ENCODE data around the gene ABHD2.

ABHD2 gene

DNA sequence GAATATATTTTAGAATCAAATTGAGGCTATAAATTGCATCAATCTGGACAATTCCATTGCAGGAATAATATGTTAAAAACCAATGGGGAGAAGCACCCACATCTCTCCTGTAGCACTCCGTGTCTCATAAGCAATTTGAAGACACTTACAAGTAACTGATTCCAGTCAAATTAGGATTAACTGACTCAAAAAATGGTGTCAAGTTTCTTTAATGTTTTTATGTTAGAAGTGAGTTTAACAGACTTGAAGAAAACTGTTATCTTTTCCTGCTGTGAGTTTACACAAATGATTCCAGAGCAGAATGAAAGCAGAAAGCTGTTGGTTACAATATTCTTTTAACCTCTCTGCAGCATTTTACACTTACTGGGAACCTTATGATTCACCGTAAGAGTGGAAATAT is 109.9 kb downstream of the ABHD2 start:
- DNase-seq = no peak
- in situ Hi-C loops (cut with MboI; ENCODE audit: low pct_unique_long_range_greater_than_20kb, low sequenced_read_pairs) = loop anchor here (25.0 kb wide), 1 partner anchor 711 kb away; no protein-coding TSS in a partner anchor

DNA sequence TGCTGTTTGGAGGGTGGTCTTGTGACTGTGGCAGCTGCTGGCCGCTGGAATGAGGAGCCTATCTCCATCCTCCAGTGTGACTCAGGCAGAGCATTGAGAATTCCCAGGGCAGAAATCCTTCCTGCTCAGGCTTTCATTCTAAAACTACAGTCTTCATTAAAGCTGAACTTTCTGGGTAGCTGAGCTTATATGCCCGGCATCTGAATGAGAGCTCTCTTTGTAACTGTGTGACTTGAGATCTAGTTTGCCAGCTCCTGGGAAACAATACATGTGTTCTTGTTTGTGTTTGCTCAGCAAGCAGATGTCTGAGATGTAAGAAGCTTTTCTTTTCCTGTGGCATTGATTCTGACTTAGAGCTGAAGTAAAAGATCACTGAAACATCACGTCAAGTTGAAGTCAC is 110.7 kb downstream of the ABHD2 start:
- DNase-seq = no peak
- in situ Hi-C loops (cut with MboI; ENCODE audit: low pct_unique_long_range_greater_than_20kb, low sequenced_read_pairs) = loop anchor here (25.0 kb wide), 1 partner anchor 712 kb away; no protein-coding TSS in a partner anchor

DNA sequence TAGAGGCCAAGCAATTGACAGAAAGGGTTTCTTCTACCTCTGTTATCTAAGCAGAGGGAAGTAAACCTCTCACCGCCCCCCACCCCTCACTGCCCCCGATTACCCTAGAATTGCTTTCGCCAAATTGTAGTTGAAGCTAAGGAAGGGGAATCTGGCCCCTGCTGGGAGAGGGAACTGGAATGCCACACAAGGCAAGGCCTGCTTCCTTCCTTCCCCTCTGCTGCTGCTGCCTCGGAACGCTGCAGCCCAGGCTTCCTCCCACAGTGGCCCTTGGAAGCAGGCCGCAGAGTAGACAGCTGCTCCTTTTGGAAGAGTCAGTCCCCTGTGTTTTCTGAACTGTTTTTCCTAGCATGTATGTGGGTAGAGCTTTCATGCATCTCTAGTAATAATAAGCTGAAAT is 111.5 kb downstream of the ABHD2 start:
- peak; percentile 35 for DNase-seq
- in situ Hi-C loops (cut with MboI; ENCODE audit: low pct_unique_long_range_greater_than_20kb, low sequenced_read_pairs) = loop anchor here (25.0 kb wide), 1 partner anchor 712 kb away; no protein-coding TSS in a partner anchor

GRCh38 chr15:89200182-89200581 is 111.9 kb downstream of the ABHD2 start:
- DNase-seq = no peak
- in situ Hi-C loops (cut with MboI; ENCODE audit: low pct_unique_long_range_greater_than_20kb, low sequenced_read_pairs) = no loop called here

DNA sequence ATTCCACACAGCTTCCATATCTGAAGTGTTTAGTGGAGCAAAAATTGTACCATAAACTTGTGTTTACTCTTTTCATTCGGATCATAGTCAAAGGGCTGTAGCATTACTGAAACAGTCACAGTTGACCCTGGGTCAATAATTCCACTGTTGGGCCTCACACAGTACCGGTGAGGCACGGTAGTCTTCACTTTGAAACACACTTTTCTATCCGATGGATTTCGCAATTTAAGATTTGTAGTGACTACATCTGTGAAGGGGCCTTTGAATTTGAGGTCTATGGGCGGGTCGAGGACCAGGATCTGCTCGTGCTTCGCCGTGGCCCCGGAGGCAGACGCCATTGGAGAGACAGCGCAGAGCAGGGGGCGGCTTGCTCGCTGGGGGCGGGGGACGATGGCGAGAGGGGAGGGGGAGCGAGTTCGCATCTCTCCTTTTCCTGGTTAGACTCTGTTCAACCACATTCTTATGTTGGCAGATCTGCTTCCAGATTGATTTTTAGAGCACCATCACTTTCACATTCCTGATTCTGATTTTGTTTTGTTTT is 113.3 kb downstream of the ABHD2 start:
- no peak for DNase-seq
- in situ Hi-C loops (cut with MboI; ENCODE audit: low pct_unique_long_range_greater_than_20kb, low sequenced_read_pairs) = no loop called here

DNA sequence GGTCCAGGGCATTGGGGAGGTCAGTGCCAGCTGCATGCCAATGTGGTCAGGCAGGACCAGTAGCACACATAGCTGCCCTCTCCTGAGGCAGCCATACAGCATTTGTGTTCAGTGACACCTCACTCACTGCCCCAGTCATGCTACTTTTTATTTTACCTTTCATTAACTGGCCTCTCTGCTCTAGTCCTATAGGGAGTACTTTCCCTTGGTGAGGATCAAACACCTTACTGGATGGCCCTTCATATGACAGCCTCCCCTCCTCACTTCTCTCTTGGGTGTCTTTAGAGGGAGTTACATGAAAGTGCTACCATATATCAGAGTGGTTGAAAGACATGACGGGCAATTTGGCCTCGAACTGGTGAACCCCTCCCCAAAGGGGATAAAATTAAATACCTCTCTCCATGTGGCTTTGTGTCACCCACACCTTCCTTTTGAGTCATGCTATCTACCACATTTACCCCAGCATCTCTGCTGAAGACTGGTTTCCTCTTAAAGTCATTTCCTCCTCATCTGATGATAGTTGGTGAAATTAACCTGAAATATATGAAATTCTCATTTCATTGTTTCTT is 115.5 kb downstream of the ABHD2 start:
- in situ Hi-C loops (cut with MboI; ENCODE audit: low pct_unique_long_range_greater_than_20kb, low sequenced_read_pairs) = no loop called here
- no peak for DNase-seq

- no peak for DNase-seq
- in situ Hi-C loops (cut with MboI; ENCODE audit: low pct_unique_long_range_greater_than_20kb, low sequenced_read_pairs) = no loop called here
Measured at GRCh38 chr15:89205991-89206585, 117.8 kb downstream of the ABHD2 start.

- in situ Hi-C loops (cut with MboI; ENCODE audit: low pct_unique_long_range_greater_than_20kb, low sequenced_read_pairs) = no loop called here
Measured at GRCh38 chr15:89206908-89207331, 118.7 kb downstream of the ABHD2 start.

GRCh38 chr15:89208256-89208655 is 120.0 kb downstream of the ABHD2 start:
- in situ Hi-C loops (cut with MboI; ENCODE audit: low pct_unique_long_range_greater_than_20kb, low sequenced_read_pairs) = no loop called here
- no peak for DNase-seq

More at GRCh38 chr15:89206908-89207331, 118.7 kb downstream of the ABHD2 start:
- peak; percentile 95 for DNase-seq

DNA sequence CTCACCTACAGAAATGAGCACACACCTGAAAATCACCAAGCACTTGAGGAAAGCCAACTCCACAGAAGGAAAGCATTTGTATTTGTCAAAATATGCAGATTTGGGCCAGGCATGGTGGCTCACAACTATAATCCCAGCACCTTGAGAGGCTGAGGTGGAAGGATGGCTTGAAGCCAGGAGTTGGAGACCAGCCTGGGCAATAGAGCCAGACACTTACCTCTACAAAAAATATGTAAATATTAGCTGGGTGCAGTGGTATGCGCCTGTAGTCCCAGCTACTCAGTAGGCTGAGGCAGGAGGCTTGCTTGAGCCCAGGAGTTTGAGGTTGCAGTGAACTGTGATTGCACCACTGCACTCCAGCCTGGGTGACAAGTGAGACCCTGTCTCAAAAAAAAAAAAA is 120.8 kb downstream of the ABHD2 start:
- in situ Hi-C loops (cut with MboI; ENCODE audit: low pct_unique_long_range_greater_than_20kb, low sequenced_read_pairs) = no loop called here
- no peak for DNase-seq

DNA sequence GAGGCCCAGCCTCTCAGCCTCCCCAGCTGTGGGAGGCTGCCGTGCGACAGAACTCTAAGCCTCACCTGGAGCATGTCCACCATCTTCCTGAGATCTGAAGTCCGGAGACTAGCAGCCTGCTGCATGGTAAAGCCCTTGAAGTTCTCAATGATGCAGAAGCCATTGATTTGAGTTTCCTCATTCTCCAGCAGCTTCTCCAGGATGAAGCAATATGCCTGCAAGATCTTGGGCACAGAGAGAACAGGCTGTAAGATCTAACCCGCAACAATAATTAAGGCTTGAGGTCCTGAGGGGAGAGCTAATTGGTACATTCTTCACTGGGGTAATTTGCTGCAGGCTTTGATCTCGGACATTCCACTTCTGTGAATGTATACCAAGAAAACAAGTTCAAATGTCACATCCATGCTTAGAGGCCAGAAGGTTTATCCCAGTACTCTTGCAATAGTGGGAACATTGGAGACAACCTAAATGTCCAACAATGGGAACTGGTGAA is 123.5 kb downstream of the ABHD2 start:
- DNase-seq = no peak
- in situ Hi-C loops (cut with MboI; ENCODE audit: low pct_unique_long_range_greater_than_20kb, low sequenced_read_pairs) = no loop called here

- in situ Hi-C loops (cut with MboI; ENCODE audit: low pct_unique_long_range_greater_than_20kb, low sequenced_read_pairs) = no loop called here
- no peak for DNase-seq
Measured at GRCh38 chr15:89215627-89216026, 127.4 kb downstream of the ABHD2 start.

DNA sequence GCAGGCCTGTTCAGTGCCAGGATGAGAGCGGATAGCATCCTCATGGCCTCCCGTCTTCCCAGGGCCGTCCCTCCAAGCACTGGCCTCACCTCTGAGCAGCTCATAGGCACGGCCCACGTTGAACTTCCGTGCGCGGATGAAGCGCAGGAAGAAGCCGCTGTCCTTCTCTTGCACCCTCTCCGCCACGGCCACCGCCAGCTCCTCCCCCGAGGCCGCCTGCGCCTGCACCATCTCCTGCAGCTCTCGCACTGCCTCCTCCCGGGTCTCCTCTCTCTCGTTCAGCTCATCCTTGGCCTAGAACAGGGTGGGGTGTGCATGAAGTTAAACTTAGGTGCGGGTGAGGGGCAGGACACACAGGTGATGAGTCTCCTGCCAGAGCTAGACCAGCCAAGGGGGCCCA is 128.8 kb downstream of the ABHD2 start:
- no peak for DNase-seq
- in situ Hi-C loops (cut with MboI; ENCODE audit: low pct_unique_long_range_greater_than_20kb, low sequenced_read_pairs) = no loop called here

GRCh38 chr15:89217686-89218376 is 129.6 kb downstream of the ABHD2 start:
- in situ Hi-C loops (cut with MboI; ENCODE audit: low pct_unique_long_range_greater_than_20kb, low sequenced_read_pairs) = no loop called here
- no peak for DNase-seq

GRCh38 chr15:89218531-89218930 is 130.3 kb downstream of the ABHD2 start:
- in situ Hi-C loops (cut with MboI; ENCODE audit: low pct_unique_long_range_greater_than_20kb, low sequenced_read_pairs) = no loop called here
- DNase-seq = no peak

DNA sequence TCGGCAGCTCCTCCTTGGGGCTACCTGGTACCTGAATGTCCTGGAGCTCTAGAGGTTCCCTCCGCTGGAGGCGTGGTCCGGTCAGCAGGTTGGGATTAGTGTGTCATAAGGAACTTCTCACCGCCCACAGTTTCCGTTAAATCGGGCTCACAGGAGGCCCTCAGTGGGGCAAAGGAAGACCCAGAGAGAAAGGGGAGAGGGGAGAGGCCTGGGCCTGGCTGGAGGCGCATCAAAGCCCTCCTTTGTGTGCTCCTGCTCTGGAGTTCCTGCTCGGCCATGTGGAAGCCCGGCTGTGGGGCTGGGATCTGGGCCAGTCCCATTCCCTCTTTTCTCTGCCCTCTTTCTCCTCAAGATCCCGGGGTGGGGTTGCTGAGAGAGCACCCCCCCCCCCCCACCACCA is 133.3 kb downstream of the ABHD2 start, which contains the start of gene RLBP1:
Gene RLBP1, minus strand, starts transcription at position 37 of the 400 bp plus-strand sequence. CDS start 2,604 bp downstream, outside the sequence.
- in situ Hi-C loops (cut with MboI; ENCODE audit: low pct_unique_long_range_greater_than_20kb, low sequenced_read_pairs) = no loop called here
- DNase-seq = no peak

- DNase-seq = no peak
- in situ Hi-C loops (cut with MboI; ENCODE audit: low pct_unique_long_range_greater_than_20kb, low sequenced_read_pairs) = no loop called here
Measured at GRCh38 chr15:89225588-89225987, 137.3 kb downstream of the ABHD2 start.

GRCh38 chr15:89226359-89227221 is 138.3 kb downstream of the ABHD2 start:
- in situ Hi-C loops (cut with MboI; ENCODE audit: low pct_unique_long_range_greater_than_20kb, low sequenced_read_pairs) = no loop called here
- DNase-seq = no peak

DNA sequence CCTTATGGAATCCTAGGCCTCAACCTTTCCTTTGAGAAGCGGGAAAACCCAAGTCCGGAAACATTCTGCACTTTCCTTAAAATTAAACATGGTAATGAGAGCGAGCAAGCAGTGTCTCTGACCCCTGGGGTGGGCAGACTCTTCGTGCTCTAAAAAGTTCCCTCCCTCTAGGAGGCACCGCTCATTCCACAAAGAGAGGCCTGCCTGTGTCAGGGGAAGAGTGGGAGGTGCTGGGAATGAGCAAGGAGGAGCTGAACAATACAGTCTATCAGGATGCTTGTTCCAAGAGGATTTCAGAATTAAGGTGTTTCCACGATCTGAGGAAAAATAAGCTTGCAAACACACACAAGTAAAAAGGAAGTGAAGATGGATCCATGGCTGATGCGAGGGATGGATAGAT is 139.2 kb downstream of the ABHD2 start:
- in situ Hi-C loops (cut with MboI; ENCODE audit: low pct_unique_long_range_greater_than_20kb, low sequenced_read_pairs) = no loop called here
- no peak for DNase-seq

Measured in KBM-7 (cell line).